ENCODE results near the gene GIPR.
"Not testable (repeated sequence)": the region's sequence is repeated elsewhere in the genome, so short reads cannot be mapped to it uniquely, and the experiment has no call there.

Gene GIPR, protein sequence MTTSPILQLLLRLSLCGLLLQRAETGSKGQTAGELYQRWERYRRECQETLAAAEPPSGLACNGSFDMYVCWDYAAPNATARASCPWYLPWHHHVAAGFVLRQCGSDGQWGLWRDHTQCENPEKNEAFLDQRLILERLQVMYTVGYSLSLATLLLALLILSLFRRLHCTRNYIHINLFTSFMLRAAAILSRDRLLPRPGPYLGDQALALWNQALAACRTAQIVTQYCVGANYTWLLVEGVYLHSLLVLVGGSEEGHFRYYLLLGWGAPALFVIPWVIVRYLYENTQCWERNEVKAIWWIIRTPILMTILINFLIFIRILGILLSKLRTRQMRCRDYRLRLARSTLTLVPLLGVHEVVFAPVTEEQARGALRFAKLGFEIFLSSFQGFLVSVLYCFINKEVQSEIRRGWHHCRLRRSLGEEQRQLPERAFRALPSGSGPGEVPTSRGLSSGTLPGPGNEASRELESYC

DNA sequence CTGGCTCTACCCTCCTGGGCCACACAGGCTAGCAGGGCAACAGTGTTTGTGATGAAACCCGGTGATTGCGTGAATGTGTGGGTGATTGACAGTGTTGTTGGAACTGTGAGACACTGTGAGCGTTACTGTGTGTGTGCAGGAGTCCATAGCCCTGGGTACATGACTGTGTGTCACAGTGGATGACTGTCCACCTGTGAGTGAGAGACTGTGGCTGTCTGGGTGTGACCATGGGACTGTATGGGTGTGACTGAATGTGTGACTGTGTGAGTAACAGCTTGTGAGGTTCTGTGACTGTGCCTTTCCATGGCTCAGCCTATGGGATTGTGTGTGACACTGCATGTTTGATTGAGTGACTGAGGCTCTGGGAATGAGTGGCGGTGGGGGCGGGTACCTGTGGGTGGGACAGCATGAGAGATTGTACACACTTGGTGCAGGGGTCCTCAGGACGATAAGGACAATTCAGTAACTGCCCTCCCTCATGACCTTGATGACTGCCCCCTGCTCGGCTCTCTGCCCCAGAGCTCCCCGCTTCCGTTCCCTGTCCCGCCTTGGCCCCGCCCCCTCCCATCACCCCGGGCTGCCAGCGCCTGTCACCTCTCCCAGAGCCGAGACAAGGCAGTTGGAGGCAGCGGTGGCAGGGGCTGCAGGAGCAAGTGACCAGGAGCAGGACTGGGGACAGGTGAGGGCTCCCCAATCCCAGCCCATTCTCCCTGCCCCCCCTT, at the start of gene GIPR:
Gene GIPR, plus strand, starts transcription at position 602 of the 722 bp plus-strand sequence. CDS start 1,300 bp downstream, outside the sequence.
- Histone ChIP-seq H3K9ac (ENCODE audit: insufficient read length, low read depth) (peak within 1 kb of the TSS; percentile 61), H3K36me3 (ENCODE audit: insufficient read depth, insufficient read length, low read length) (no peaks in the 10 kb centered on the region), H3K9me3 (ENCODE audit: insufficient read depth, low read length) (no peaks in the 10 kb centered on the region), H3K27me3 (ENCODE audit: insufficient read depth, insufficient read length) (peaks cover 32% of the 10 kb centered on the region), H3K4me3 (ENCODE audit: insufficient read length, low read depth) (peak within 1 kb of the TSS; percentile 46), H3K4me1 (ENCODE audit: insufficient read depth, insufficient read length) (peaks cover 6% of the 10 kb centered on the region)
- DNase-seq (ENCODE audit: low read depth, low spot score): no peak
- TF ChIP-seq YY1 (IDR thresholded peaks at IDR 0.05; ENCODE audit: insufficient read depth, insufficient read length) (no peak), SUZ12 (IDR thresholded peaks at IDR 0.05; ENCODE audit: extremely low read depth, insufficient read depth, insufficient read length) (no peak), ZNF274 (IDR thresholded peaks at IDR 0.05; ENCODE audit: low read depth, low read length) (no peak)

DNA sequence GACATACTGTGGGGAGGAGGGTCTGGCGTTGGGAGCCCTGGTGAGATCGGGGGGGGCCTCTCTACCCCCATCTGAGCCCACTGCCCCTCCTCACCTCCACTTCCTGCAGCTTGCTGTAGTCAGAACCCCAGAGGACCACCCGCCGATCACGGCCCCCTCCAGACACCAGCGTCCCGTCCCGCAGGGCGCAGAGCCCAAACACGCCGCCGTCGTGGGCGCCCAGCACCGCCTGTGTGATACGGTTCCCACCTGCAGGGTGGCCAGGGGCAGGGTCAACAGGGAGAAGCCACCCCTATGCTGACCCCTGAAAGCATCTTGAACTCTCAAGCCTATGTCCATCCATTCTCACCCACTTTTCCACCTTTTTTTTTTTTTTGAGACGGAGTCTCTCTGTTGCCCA, 46.6 kb upstream of the GIPR start:
- DNase-seq (ENCODE audit: low read depth, low spot score): no peak
- H3K4me3 ChIP-seq (ENCODE audit: insufficient read length, low read depth): no peak overlapping the region
- no peaks in the 10 kb centered on the region for H3K27me3 ChIP-seq (ENCODE audit: insufficient read depth, insufficient read length)
- no peak overlapping the region for H3K9ac ChIP-seq (ENCODE audit: insufficient read length, low read depth)
- peaks cover 36% of the 10 kb centered on the region for H3K36me3 ChIP-seq (ENCODE audit: insufficient read depth, insufficient read length, low read length)
- peaks cover 6% of the 10 kb centered on the region for H3K4me1 ChIP-seq (ENCODE audit: insufficient read depth, insufficient read length)
- TF ChIP-seq YY1 (IDR thresholded peaks at IDR 0.05; ENCODE audit: insufficient read depth, insufficient read length) (no peak), SUZ12 (IDR thresholded peaks at IDR 0.05; ENCODE audit: extremely low read depth, insufficient read depth, insufficient read length) (no peak), ZNF274 (IDR thresholded peaks at IDR 0.05; ENCODE audit: low read depth, low read length) (no peak)
- no peaks in the 10 kb centered on the region for H3K9me3 ChIP-seq (ENCODE audit: insufficient read depth, low read length)

DNA sequence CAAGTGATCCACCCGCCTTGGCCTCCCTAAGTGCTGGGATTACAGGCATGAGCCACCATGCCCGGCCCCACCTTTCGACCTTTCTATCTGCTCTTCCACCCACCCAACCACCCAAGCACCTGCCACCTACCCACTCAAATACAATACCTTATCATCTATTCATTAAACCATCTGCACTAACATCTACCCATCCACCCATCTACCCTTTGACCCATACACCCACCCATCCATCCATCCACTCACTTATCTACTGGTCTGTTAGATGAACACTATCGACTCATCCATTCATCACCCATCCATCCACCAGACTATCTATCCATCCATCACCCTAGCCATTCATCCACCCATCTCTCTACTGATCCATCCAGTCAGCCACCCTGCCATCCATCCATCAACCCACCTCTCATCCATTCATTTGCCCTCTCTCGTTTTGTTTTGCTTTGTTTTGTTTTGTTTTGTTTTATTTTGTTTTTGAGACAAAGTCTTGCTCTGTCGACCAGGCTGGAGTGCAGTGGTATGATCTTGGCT, 46.0 kb upstream of the GIPR start:
- Histone ChIP-seq H3K4me3 (ENCODE audit: insufficient read length, low read depth) (no peak overlapping the region), H3K27me3 (ENCODE audit: insufficient read depth, insufficient read length) (no peaks in the 10 kb centered on the region), H3K36me3 (ENCODE audit: insufficient read depth, insufficient read length, low read length) (peaks cover 36% of the 10 kb centered on the region), H3K4me1 (ENCODE audit: insufficient read depth, insufficient read length) (peaks cover 6% of the 10 kb centered on the region), H3K9ac (ENCODE audit: insufficient read length, low read depth) (no peak overlapping the region), H3K9me3 (ENCODE audit: insufficient read depth, low read length) (no peaks in the 10 kb centered on the region)
- no peak for TF ChIP-seq SUZ12 (IDR thresholded peaks at IDR 0.05; ENCODE audit: extremely low read depth, insufficient read depth, insufficient read length)
- TF ChIP-seq YY1 (IDR thresholded peaks at IDR 0.05; ENCODE audit: insufficient read depth, insufficient read length): no peak
- no peak for TF ChIP-seq ZNF274 (IDR thresholded peaks at IDR 0.05; ENCODE audit: low read depth, low read length)
- DNase-seq (ENCODE audit: low read depth, low spot score): no peak

DNA sequence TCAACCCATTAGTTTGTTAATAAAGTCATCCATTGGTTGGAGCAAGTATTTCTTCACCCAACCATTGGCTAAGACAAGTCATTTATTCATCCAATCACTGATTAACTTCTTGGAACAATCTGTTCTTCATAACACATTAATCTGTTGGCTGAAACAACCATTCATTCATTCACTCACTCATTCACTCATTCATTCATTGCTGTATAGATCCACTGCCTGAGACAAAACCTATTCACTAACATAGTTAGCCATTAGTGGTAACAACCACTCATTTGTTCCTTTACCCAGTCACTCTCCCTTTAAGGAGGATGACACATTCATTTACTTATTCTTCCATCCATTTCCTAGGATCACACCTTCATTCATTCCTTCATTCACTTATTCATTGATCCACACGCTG, 44.0 kb upstream of the GIPR start:
- peaks cover 35% of the 10 kb centered on the region for H3K36me3 ChIP-seq (ENCODE audit: insufficient read depth, insufficient read length, low read length)
- no peak for DNase-seq (ENCODE audit: low read depth, low spot score)
- TF ChIP-seq SUZ12 (IDR thresholded peaks at IDR 0.05; ENCODE audit: extremely low read depth, insufficient read depth, insufficient read length) (no peak), YY1 (IDR thresholded peaks at IDR 0.05; ENCODE audit: insufficient read depth, insufficient read length) (no peak), ZNF274 (IDR thresholded peaks at IDR 0.05; ENCODE audit: low read depth, low read length) (no peak)
- no peak overlapping the region for H3K9ac ChIP-seq (ENCODE audit: insufficient read length, low read depth)
- H3K4me3 ChIP-seq (ENCODE audit: insufficient read length, low read depth): no peak overlapping the region
- no peaks in the 10 kb centered on the region for H3K9me3 ChIP-seq (ENCODE audit: insufficient read depth, low read length)
- H3K4me1 ChIP-seq (ENCODE audit: insufficient read depth, insufficient read length): peaks cover 6% of the 10 kb centered on the region
- no peaks in the 10 kb centered on the region for H3K27me3 ChIP-seq (ENCODE audit: insufficient read depth, insufficient read length)

DNA sequence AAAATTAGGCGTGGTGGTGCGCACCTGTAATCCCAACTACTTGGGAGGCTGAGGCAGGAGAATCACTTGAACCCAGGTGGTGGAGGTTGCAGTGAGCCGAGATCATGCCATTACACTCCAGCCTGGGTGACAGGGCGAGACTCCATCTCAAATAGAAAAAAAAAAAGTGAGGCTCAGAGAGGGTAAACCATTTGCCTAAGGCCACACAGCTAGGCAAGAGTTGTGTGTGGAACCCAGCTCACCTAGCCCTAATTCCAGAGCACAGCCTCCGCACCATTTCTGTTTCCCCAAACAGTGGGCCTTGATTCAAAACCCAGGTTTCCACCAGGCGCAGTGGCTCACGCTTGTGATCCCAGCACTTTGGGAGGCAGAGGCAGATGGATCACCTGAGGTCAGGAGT, 39.8 kb upstream of the GIPR start:
- not testable (repeated sequence) for DNase-seq (ENCODE audit: low read depth, low spot score); H3K9me3 ChIP-seq (ENCODE audit: insufficient read depth, low read length); H3K4me1 ChIP-seq (ENCODE audit: insufficient read depth, insufficient read length); H3K9ac ChIP-seq (ENCODE audit: insufficient read length, low read depth); H3K4me3 ChIP-seq (ENCODE audit: insufficient read length, low read depth); H3K27me3 ChIP-seq (ENCODE audit: insufficient read depth, insufficient read length)
- peaks cover 22% of the 10 kb centered on the region for H3K36me3 ChIP-seq (ENCODE audit: insufficient read depth, insufficient read length, low read length)

DNA sequence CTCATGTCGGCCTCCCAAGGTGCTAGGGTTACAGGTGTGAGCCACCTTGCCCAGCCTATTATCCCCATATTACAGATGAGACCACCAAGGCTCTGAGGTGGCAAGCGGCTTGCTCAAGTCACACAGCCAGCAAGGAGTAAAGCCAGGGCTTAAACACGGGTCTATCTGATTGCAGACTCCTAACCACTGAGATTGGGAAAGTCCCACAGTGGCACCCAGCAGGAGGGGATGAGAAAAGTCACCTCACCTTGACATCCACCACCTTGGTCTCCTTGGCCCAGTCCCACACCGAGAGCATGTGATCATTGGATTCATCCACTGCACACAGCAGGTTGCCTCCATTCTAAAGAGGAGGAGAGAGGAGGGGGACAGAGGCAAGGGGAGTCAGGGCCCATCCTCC, 38.3 kb upstream of the GIPR start:
- no peaks in the 10 kb centered on the region for H3K27me3 ChIP-seq (ENCODE audit: insufficient read depth, insufficient read length)

DNA sequence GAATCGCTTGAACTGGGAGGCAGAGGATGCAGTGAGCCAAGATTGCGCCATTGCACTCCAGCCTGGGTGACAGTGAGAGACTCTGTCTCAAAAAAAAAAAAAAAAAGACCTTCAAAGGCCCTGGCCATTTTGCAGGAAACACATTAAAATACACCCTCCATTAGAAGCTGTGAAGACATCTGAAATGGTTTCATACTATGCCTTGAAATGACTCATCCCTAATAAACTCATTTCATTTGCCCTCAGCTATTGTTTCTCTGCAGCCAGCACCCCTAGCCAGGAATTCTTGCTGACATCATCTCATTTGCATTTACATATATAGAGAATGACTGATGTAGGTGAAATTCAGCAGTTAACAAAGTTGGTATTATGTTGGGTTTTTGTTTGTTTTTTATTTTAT, 37.6 kb upstream of the GIPR start:
- Histone ChIP-seq H3K4me3 (ENCODE audit: insufficient read length, low read depth) (no peak overlapping the region), H3K27me3 (ENCODE audit: insufficient read depth, insufficient read length) (no peaks in the 10 kb centered on the region), H3K36me3 (ENCODE audit: insufficient read depth, insufficient read length, low read length) (peaks cover 12% of the 10 kb centered on the region), H3K9me3 (ENCODE audit: insufficient read depth, low read length) (no peaks in the 10 kb centered on the region), H3K4me1 (ENCODE audit: insufficient read depth, insufficient read length) (peaks cover 8% of the 10 kb centered on the region), H3K9ac (ENCODE audit: insufficient read length, low read depth) (no peak overlapping the region)
- TF ChIP-seq SUZ12 (IDR thresholded peaks at IDR 0.05; ENCODE audit: extremely low read depth, insufficient read depth, insufficient read length): no peak
- no peak for TF ChIP-seq ZNF274 (IDR thresholded peaks at IDR 0.05; ENCODE audit: low read depth, low read length)
- no peak for TF ChIP-seq YY1 (IDR thresholded peaks at IDR 0.05; ENCODE audit: insufficient read depth, insufficient read length)
- DNase-seq (ENCODE audit: low read depth, low spot score): no peak

More for the DNA sequence above, 38.3 kb upstream of the GIPR start:
- DNase-seq (ENCODE audit: low read depth, low spot score): no peak
- peaks cover 15% of the 10 kb centered on the region for H3K36me3 ChIP-seq (ENCODE audit: insufficient read depth, insufficient read length, low read length)
- no peak overlapping the region for H3K4me3 ChIP-seq (ENCODE audit: insufficient read length, low read depth)
- H3K9me3 ChIP-seq (ENCODE audit: insufficient read depth, low read length): no peaks in the 10 kb centered on the region
- TF ChIP-seq ZNF274 (IDR thresholded peaks at IDR 0.05; ENCODE audit: low read depth, low read length) (no peak), SUZ12 (IDR thresholded peaks at IDR 0.05; ENCODE audit: extremely low read depth, insufficient read depth, insufficient read length) (no peak), YY1 (IDR thresholded peaks at IDR 0.05; ENCODE audit: insufficient read depth, insufficient read length) (no peak)
- no peak overlapping the region for H3K9ac ChIP-seq (ENCODE audit: insufficient read length, low read depth)
- peaks cover 8% of the 10 kb centered on the region for H3K4me1 ChIP-seq (ENCODE audit: insufficient read depth, insufficient read length)
